CD4-positive, alpha-beta memory T cell (primary cell): ENCODE data around the gene ITM2C. TPM values are rescaled to one million over a fixed set of nuclear protein-coding genes. Genes with fewer than 3 reads are reported as not detected.

Source experiments
- CTCF ChIA-PET: fragments of 350-600 bp; sonication (Branson Sonifier 250); formaldehyde crosslinking; loops from one replicate; lab custom pipeline; 2021; ENCODE audit warnings: inconsistent platforms; ENCODE audit not compliant: partially characterized antibody; lab: Charles Lee
- POLR2A ChIA-PET: fragments of 350-600 bp; sonication (Branson Sonifier 250); formaldehyde crosslinking; loops from one replicate; lab custom pipeline; 2021; ENCODE audit not compliant: partially characterized antibody; lab: Charles Lee
- DNase-seq, 5 donors: peaks; one replicate each; pipeline versions ENCODE4 v3.0.0 to v3.0.0-alpha.2; 2020 to 2022; ENCODE audit warnings: mixed read lengths in 1 of 5
- H3K27ac ChIP-seq: one replicate; pipeline ENCODE4 v1.7.0; 2013; ENCODE audit warnings: low read depth, low read length
- H3K27me3 ChIP-seq: 2 replicates; pipeline ENCODE4 v1.7.0; 2013; ENCODE audit warnings: mild to moderate bottlenecking, low read length, moderate library complexity; ENCODE audit not compliant: insufficient read depth
- H3K36me3 ChIP-seq: 2 replicates; pipeline ENCODE4 v1.7.0; 2013; ENCODE audit warnings: mild to moderate bottlenecking, low read length, moderate library complexity; ENCODE audit not compliant: insufficient read depth
- H3K4me1 ChIP-seq: 2 replicates; pipeline ENCODE4 v1.7.0; 2013; ENCODE audit warnings: mild to moderate bottlenecking, low read length, moderate library complexity; ENCODE audit not compliant: insufficient read depth
- H3K4me3 ChIP-seq, 2 donors: one replicate each; pipeline ENCODE4 v1.7.0; 2013; ENCODE audit warnings: low read length in 2 of 2, mild to moderate bottlenecking in 1 of 2
- H3K9me3 ChIP-seq, 2 donors: one replicate each; pipeline ENCODE4 v1.7.0; 2013; ENCODE audit warnings: low read length in 2 of 2, control low read depth in 1 of 2; ENCODE audit not compliant: control insufficient read depth in 1 of 2
- H3K27ac Mint-ChIP-seq, 7 donors: one replicate each; pipeline ENCODE4 v1.8.0; 2020 to 2021; ENCODE audit warnings: mixed read lengths in 7 of 7, mild to moderate bottlenecking in 6 of 7, inconsistent platforms in 3 of 7, moderate library complexity in 3 of 7
- H3K27me3 Mint-ChIP-seq, 2 donors: one replicate each; pipeline ENCODE4 v1.8.0; 2020 to 2021; ENCODE audit warnings: mixed read lengths in 2 of 2
- H3K36me3 Mint-ChIP-seq, 2 donors: one replicate each; pipeline ENCODE4 v1.8.0; 2020 to 2021; ENCODE audit warnings: mixed read lengths in 2 of 2, inconsistent platforms in 1 of 2, mild to moderate bottlenecking in 1 of 2
- H3K4me1 Mint-ChIP-seq, 4 donors: one replicate each; pipeline ENCODE4 v1.8.0; 2020 to 2021; ENCODE audit warnings: mixed read lengths in 4 of 4, mild to moderate bottlenecking in 1 of 4
- H3K4me3 Mint-ChIP-seq, 8 donors: one replicate each; pipeline ENCODE4 v1.8.0; 2020 to 2021; ENCODE audit warnings: mixed read lengths in 8 of 8, mild to moderate bottlenecking in 7 of 8, moderate library complexity in 6 of 8, inconsistent platforms in 3 of 8
- H3K9me3 Mint-ChIP-seq, 8 donors: one replicate each; pipeline ENCODE4 v1.8.0; 2020 to 2021; ENCODE audit warnings: mixed read lengths in 8 of 8, mild to moderate bottlenecking in 5 of 8, inconsistent platforms in 3 of 8, moderate library complexity in 1 of 8
- intact Hi-C: fragments of 100-400 bp; cut with micrococcal nuclease; formaldehyde crosslinking; loops from one replicate; pipeline ENCODE4 v1.15.1; 2023
- polyA plus RNA-seq, 2 donors: library from polyadenylated mRNA; unstranded; fragments of 300-500 nt; fragmentation: Illumina TruSeq; gene quantifications; one replicate each; pipeline ENCODE4 v1.2.3, GENCODE V29; 2021
- total RNA-seq, 2 experiments: library from RNA; stranded (reverse); gene quantifications; one replicate each; pipeline ENCODE4 v1.2.3, GENCODE V29; 2021

ITM2C gene
- total and polyA plus RNA-seq, 4 experiments from 2014 or later = 24.1 to 40.8 (median 28.4) TPM

- Histone ChIP-seq H3K27ac (no peak overlapping the region), H3K4me1 (peaks cover 7% of the 10 kb centered on the region), H3K9me3 (no peaks in the 10 kb centered on the region), H3K36me3 (no peaks in the 10 kb centered on the region), H3K4me3 (no peak overlapping the region), H3K27me3 (no peaks in the 10 kb centered on the region)
- ChIA-PET POLR2A (no interaction called here), CTCF (interaction anchor here (1.4 kb wide), 1 partner anchor 42 kb away, joined by 4 read pairs; no protein-coding TSS in a partner anchor)
- intact Hi-C loops = no loop called here
- Mint-ChIP-seq H3K27ac (no peak overlapping the region), H3K4me1 (peaks cover 3 to 5% (median 4%) of the 10 kb centered on the region in 4 donors), H3K36me3 (no peaks in the 10 kb centered on the region), H3K9me3 (peaks cover 0 to 4% (median 0%) of the 10 kb centered on the region in 8 donors), H3K4me3 (no peak overlapping the region), H3K27me3 (peaks cover 8 to 12% of the 10 kb centered on the region in 2 donors)
- no peak for DNase-seq
Observed at GRCh38 chr2:230891064-230891463, 26.3 kb downstream of the ITM2C start.

GRCh38 chr2:230891509-230891908, 26.8 kb downstream of the ITM2C start:
- Histone ChIP-seq H3K36me3 (no peaks in the 10 kb centered on the region), H3K4me1 (peaks cover 7% of the 10 kb centered on the region), H3K27me3 (no peaks in the 10 kb centered on the region), H3K4me3 (no peak overlapping the region), H3K9me3 (no peaks in the 10 kb centered on the region), H3K27ac (no peak overlapping the region)
- no peak overlapping the region for H3K27ac Mint-ChIP-seq
- peaks cover 0 to 4% (median 0%) of the 10 kb centered on the region in 8 donors for H3K9me3 Mint-ChIP-seq
- H3K4me1 Mint-ChIP-seq = peaks cover 3 to 5% (median 4%) of the 10 kb centered on the region in 4 donors
- POLR2A ChIA-PET = interaction anchor here (0.6 to 0.7 kb wide), 2 partner anchors 24 to 619 kb away, joined by 3 to 4 read pairs; no protein-coding TSS in a partner anchor
- H3K27me3 Mint-ChIP-seq = peaks cover 9 to 12% of the 10 kb centered on the region in 2 donors
- no peak overlapping the region for H3K4me3 Mint-ChIP-seq
- no peak for DNase-seq
- CTCF ChIA-PET = interaction anchor here (1.4 to 3.5 kb wide), 2 partner anchors 43 to 96 kb away, joined by 4 to 12 read pairs; no protein-coding TSS in a partner anchor
- no peaks in the 10 kb centered on the region for H3K36me3 Mint-ChIP-seq
- intact Hi-C loops = no loop called here

GRCh38 chr2:230893338-230893737, 28.6 kb downstream of the ITM2C start:
- Histone ChIP-seq H3K4me1 (peaks cover 7% of the 10 kb centered on the region), H3K27ac (no peak overlapping the region), H3K36me3 (no peaks in the 10 kb centered on the region), H3K9me3 (no peaks in the 10 kb centered on the region), H3K4me3 (no peak overlapping the region), H3K27me3 (no peaks in the 10 kb centered on the region)
- H3K4me1 Mint-ChIP-seq = peaks cover 3 to 5% (median 4%) of the 10 kb centered on the region in 4 donors
- H3K36me3 Mint-ChIP-seq = no peaks in the 10 kb centered on the region
- peaks cover 15% of the 10 kb centered on the region in 2 donors for H3K27me3 Mint-ChIP-seq
- intact Hi-C loops = no loop called here
- peaks cover 0 to 4% (median 0%) of the 10 kb centered on the region in 8 donors for H3K9me3 Mint-ChIP-seq
- ChIA-PET POLR2A (interaction anchor here (1.2 kb wide), 1 partner anchor 94 kb away, joined by 3 read pairs; no protein-coding TSS in a partner anchor), CTCF (interaction anchor here (1.2 to 3.5 kb wide), 2 partner anchors 69 to 94 kb away, joined by 3 to 12 read pairs; no protein-coding TSS in a partner anchor)
- no peak for DNase-seq
- H3K4me3 Mint-ChIP-seq = no peak overlapping the region
- no peak overlapping the region for H3K27ac Mint-ChIP-seq

GRCh38 chr2:230893841-230894781, 29.4 kb downstream of the ITM2C start:
- Mint-ChIP-seq H3K4me1 (peaks cover 3 to 5% (median 4%) of the 10 kb centered on the region in 4 donors), H3K36me3 (no peaks in the 10 kb centered on the region), H3K9me3 (peaks cover 0 to 4% (median 0%) of the 10 kb centered on the region in 8 donors), H3K4me3 (no peak overlapping the region), H3K27me3 (peaks cover 15% of the 10 kb centered on the region in 2 donors), H3K27ac (no peak overlapping the region)
- Histone ChIP-seq H3K27me3 (no peaks in the 10 kb centered on the region), H3K4me1 (peaks cover 7% of the 10 kb centered on the region), H3K36me3 (no peaks in the 10 kb centered on the region), H3K4me3 (no peak overlapping the region), H3K9me3 (no peaks in the 10 kb centered on the region), H3K27ac (no peak overlapping the region)
- no peak for DNase-seq
- ChIA-PET POLR2A (interaction anchor here (1.2 kb wide), 1 partner anchor 93 kb away, joined by 3 read pairs; no protein-coding TSS in a partner anchor), CTCF (interaction anchor here (3.5 kb wide), 1 partner anchor 93 kb away, joined by 12 read pairs; no protein-coding TSS in a partner anchor)
- intact Hi-C loops = no loop called here

GRCh38 chr2:230895536-230896345, 31.0 kb downstream of the ITM2C start:
- Mint-ChIP-seq H3K4me3 (no peak overlapping the region), H3K36me3 (no peaks in the 10 kb centered on the region), H3K9me3 (peaks cover 0 to 4% (median 0%) of the 10 kb centered on the region in 8 donors), H3K27ac (no peak overlapping the region), H3K4me1 (peaks cover 3 to 5% (median 4%) of the 10 kb centered on the region in 4 donors), H3K27me3 (peaks cover 18% of the 10 kb centered on the region in 2 donors)
- Histone ChIP-seq H3K36me3 (no peaks in the 10 kb centered on the region), H3K4me1 (peaks cover 7% of the 10 kb centered on the region), H3K27me3 (no peaks in the 10 kb centered on the region), H3K9me3 (no peaks in the 10 kb centered on the region), H3K27ac (no peak overlapping the region), H3K4me3 (no peak overlapping the region)
- ChIA-PET POLR2A (interaction anchor here (1.2 kb wide), 1 partner anchor 89 kb away, joined by 3 read pairs; no protein-coding TSS in a partner anchor), CTCF (interaction anchor here (0.6 to 13.7 kb wide), 4 partner anchors 47 to 463 kb away, joined by 3 to 256 read pairs (median 5); no protein-coding TSS in a partner anchor)
- DNase-seq = no peak
- intact Hi-C loops = no loop called here

GRCh38 chr2:230896346-230897115, 31.8 kb downstream of the ITM2C start:
- no peak overlapping the region for H3K4me3 ChIP-seq
- Mint-ChIP-seq H3K9me3 (peaks cover 0 to 4% (median 0%) of the 10 kb centered on the region in 8 donors), H3K27ac (no peak overlapping the region), H3K36me3 (no peaks in the 10 kb centered on the region), H3K4me1 (peaks cover 3 to 5% (median 4%) of the 10 kb centered on the region in 4 donors), H3K4me3 (no peak overlapping the region), H3K27me3 (peaks cover 17 to 18% of the 10 kb centered on the region in 2 donors)
- no peaks in the 10 kb centered on the region for H3K27me3 ChIP-seq
- no peaks in the 10 kb centered on the region for H3K36me3 ChIP-seq
- H3K9me3 ChIP-seq = no peaks in the 10 kb centered on the region
- CTCF ChIA-PET = interaction anchor here (0.7 to 13.7 kb wide), 3 partner anchors 48 to 156 kb away, joined by 3 to 256 read pairs (median 7); no protein-coding TSS in a partner anchor
- peaks cover 7% of the 10 kb centered on the region for H3K4me1 ChIP-seq
- DNase-seq = no peak
- no peak overlapping the region for H3K27ac ChIP-seq
- intact Hi-C loops = no loop called here
- POLR2A ChIA-PET = interaction anchor here (0.8 to 1.2 kb wide), 2 partner anchors 89 to 90 kb away, joined by 3 read pairs; no protein-coding TSS in a partner anchor
